OCI-LY1 (cell line): ENCODE measurements around the gene CAPN11.

Source experiments
- EZH2 ChIP-seq: fragments of 200-600 bp; sonication (generic), shearing (Covaris generic); IDR thresholded peaks from 2 replicates; pipeline ENCODE4 v1.8.0; 2017; ENCODE audit warnings: borderline replicate concordance, mixed run types, mild to moderate bottlenecking, antibody characterized with exemption, low read length, moderate library complexity, mixed read lengths
- TF ChIP-seq, protein P1 (sequence below): fragments of 200-600 bp; sonication (generic), shearing (Covaris generic); IDR thresholded peaks from 2 replicates; pipeline ENCODE4 v1.5.1; 2017; ENCODE audit warnings: mild to moderate bottlenecking, antibody characterized with exemption, low read length, moderate library complexity, mixed read lengths

DNA sequence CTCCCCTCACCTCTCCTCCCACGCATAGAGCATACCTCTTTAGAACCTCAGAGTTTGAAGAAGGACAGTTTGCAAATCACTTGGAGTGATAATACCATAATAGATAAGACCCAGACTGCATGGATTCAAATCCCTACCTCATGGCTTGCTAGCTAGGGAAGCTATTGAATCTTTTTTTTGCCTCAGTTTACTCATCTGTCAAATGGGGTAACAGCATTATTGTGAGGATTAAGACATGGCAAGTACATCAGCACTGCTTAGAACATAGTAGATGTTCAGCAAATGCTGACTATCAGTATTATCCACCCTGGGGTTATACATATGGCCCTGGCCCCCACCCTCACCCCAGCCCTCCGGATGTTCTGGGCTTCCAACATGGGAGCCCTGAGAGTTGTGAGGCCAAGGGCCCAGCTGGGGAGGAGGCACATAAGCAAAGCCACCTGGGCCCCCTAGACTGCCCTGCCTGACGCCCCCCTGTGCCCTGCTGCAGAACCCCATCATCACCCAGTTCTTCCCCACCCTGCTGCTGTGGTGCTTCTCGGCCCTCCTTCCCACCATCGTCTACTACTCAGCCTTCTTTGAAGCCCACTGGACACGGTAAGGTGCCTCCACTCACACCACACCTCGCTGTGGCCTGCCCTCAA lies 9.1 kb upstream of the CAPN11 start:
- TF ChIP-seq, protein P1, sequence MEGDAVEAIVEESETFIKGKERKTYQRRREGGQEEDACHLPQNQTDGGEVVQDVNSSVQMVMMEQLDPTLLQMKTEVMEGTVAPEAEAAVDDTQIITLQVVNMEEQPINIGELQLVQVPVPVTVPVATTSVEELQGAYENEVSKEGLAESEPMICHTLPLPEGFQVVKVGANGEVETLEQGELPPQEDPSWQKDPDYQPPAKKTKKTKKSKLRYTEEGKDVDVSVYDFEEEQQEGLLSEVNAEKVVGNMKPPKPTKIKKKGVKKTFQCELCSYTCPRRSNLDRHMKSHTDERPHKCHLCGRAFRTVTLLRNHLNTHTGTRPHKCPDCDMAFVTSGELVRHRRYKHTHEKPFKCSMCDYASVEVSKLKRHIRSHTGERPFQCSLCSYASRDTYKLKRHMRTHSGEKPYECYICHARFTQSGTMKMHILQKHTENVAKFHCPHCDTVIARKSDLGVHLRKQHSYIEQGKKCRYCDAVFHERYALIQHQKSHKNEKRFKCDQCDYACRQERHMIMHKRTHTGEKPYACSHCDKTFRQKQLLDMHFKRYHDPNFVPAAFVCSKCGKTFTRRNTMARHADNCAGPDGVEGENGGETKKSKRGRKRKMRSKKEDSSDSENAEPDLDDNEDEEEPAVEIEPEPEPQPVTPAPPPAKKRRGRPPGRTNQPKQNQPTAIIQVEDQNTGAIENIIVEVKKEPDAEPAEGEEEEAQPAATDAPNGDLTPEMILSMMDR, result no peak
- TF ChIP-seq EZH2, result no peak
